Nephron (organoid): ENCODE data around the gene SETBP1.
A peak's percentile ranks its signal among the peaks of the same experiment; 100 is the strongest.

ENCODE experiments used
- H3K27ac Mint-ChIP-seq, 3 experiments: 2 replicates each; pipeline ENCODE4 v1.8.0; 2020; ENCODE audit warnings: mixed read lengths in 3 of 3, mild to moderate bottlenecking in 2 of 3, moderate library complexity in 1 of 3
- H3K27me3 Mint-ChIP-seq: 2 replicates; pipeline ENCODE4 v1.8.0; 2021; ENCODE audit warnings: low read depth, mild to moderate bottlenecking, moderate library complexity, mixed read lengths
- H3K36me3 Mint-ChIP-seq: 2 replicates; pipeline ENCODE4 v1.8.0; 2020; ENCODE audit warnings: low read depth, mixed read lengths
- H3K4me1 Mint-ChIP-seq: 2 replicates; pipeline ENCODE4 v1.8.0; 2020; ENCODE audit warnings: mixed read lengths
- H3K4me3 Mint-ChIP-seq, 3 experiments: 2 replicates each; pipeline ENCODE4 v1.8.0; 2020; ENCODE audit warnings: mild to moderate bottlenecking in 3 of 3, mixed read lengths in 3 of 3, moderate library complexity in 2 of 3
- H3K9me3 Mint-ChIP-seq: 2 replicates; pipeline ENCODE4 v1.8.0; 2020; ENCODE audit warnings: mixed read lengths
- TF ChIP-seq, protein P1 (sequence below), 3 experiments: fragments of 200-600 bp; sonication (generic); IDR thresholded peaks; one replicate each; pipeline ENCODE4 v1.5.0; 2021; ENCODE audit warnings: antibody characterized with exemption in 3 of 3; ENCODE audit not compliant: unreplicated experiment in 3 of 3

The SETBP1 gene

DNA sequence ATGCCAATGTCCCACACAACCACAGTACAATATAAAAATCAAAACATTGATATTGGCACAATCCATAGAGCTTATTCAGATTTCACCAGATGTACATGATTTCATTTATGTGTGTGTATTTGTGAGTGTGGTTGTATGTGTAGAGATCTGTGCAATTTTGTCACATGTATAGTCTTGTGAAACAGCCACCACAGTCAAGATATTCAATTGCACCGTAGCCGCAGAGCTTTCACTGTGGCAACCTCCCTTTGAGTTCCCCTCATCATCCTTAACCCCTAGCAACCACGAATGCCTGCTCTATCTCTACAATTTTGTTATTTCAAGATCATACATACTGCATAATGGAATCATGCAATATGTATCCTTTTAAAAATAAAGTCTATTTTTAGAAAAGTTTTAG lies 391.3 kb downstream of the SETBP1 start:
- TF ChIP-seq, protein P1, sequence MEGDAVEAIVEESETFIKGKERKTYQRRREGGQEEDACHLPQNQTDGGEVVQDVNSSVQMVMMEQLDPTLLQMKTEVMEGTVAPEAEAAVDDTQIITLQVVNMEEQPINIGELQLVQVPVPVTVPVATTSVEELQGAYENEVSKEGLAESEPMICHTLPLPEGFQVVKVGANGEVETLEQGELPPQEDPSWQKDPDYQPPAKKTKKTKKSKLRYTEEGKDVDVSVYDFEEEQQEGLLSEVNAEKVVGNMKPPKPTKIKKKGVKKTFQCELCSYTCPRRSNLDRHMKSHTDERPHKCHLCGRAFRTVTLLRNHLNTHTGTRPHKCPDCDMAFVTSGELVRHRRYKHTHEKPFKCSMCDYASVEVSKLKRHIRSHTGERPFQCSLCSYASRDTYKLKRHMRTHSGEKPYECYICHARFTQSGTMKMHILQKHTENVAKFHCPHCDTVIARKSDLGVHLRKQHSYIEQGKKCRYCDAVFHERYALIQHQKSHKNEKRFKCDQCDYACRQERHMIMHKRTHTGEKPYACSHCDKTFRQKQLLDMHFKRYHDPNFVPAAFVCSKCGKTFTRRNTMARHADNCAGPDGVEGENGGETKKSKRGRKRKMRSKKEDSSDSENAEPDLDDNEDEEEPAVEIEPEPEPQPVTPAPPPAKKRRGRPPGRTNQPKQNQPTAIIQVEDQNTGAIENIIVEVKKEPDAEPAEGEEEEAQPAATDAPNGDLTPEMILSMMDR (IDR thresholded peaks at IDR 0.05; ENCODE audit: unreplicated experiment in 3 of 3): no peak
- no peaks in the 10 kb centered on the region for H3K36me3 Mint-ChIP-seq
- peaks cover 25% of the 10 kb centered on the region for H3K4me1 Mint-ChIP-seq

DNA sequence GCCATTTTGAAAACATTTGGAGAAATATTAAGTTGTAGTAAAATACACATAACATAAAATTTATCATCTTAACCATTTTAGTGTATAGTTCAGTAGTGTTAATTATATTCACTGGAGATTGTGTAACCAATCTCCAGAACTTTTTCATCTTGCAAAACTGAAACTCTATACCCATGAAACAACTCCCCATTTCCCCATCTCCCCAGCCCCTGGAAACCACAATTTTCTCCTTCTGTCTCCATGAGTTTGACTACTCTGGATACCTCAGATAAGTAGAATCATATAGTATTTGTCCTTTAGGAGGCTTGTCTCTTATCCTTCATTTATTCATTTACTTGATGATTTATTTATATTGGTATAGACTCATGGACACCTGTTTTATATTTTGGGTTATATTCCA lies 392.9 kb downstream of the SETBP1 start:
- TF ChIP-seq, protein P1 (IDR thresholded peaks at IDR 0.05; ENCODE audit: unreplicated experiment in 3 of 3): no peak

More for the DNA sequence above, 391.3 kb downstream of the SETBP1 start:
- no peak overlapping the region for H3K4me3 Mint-ChIP-seq
- no peaks in the 10 kb centered on the region for H3K27me3 Mint-ChIP-seq
- H3K9me3 Mint-ChIP-seq: no peaks in the 10 kb centered on the region
- H3K27ac Mint-ChIP-seq: no peak overlapping the region

DNA sequence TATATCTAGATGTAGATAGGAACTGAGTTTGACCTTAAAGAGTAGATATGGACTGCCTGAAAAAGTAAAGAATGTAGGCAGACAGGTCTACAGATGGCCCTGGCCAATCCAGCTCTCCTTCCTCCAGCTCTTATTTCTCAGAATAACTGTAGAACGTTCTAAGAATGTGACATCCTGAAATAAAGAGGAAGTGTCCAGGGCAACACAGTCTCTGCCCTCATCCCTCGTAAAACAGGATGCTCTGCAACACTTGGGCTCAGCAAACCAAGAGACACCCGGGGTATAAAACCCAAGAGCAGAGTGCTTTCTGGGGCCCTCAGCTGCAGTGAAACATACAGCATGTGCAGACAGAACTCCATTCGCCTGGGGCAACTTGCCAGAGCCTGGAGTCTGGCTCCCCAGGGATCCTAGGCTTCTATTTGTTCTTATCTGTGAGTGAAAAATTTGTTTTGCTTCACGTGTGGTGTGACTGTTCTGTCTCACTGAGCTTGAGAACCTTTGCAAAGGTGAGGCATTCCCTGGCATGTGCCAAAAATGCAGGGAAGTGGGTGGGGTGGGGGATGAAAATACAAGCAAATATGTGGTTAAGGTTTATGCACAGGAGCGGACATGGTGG lies 401.0 kb downstream of the SETBP1 start:
- Mint-ChIP-seq H3K4me3 (no peak overlapping the region), H3K4me1 (peaks cover 19% of the 10 kb centered on the region), H3K36me3 (peaks cover 4% of the 10 kb centered on the region), H3K9me3 (peaks cover 7% of the 10 kb centered on the region), H3K27me3 (peaks cover 11% of the 10 kb centered on the region), H3K27ac (no peak overlapping the region)
- TF ChIP-seq, protein P1 (IDR thresholded peaks at IDR 0.05; ENCODE audit: unreplicated experiment in 3 of 3): no peak

More for the DNA sequence above, 392.9 kb downstream of the SETBP1 start:
- H3K36me3 Mint-ChIP-seq: no peaks in the 10 kb centered on the region
- H3K27me3 Mint-ChIP-seq: no peaks in the 10 kb centered on the region
- H3K9me3 Mint-ChIP-seq: no peaks in the 10 kb centered on the region
- H3K4me1 Mint-ChIP-seq: peaks cover 14% of the 10 kb centered on the region
- no peak overlapping the region for H3K27ac Mint-ChIP-seq
- H3K4me3 Mint-ChIP-seq: no peak overlapping the region

DNA sequence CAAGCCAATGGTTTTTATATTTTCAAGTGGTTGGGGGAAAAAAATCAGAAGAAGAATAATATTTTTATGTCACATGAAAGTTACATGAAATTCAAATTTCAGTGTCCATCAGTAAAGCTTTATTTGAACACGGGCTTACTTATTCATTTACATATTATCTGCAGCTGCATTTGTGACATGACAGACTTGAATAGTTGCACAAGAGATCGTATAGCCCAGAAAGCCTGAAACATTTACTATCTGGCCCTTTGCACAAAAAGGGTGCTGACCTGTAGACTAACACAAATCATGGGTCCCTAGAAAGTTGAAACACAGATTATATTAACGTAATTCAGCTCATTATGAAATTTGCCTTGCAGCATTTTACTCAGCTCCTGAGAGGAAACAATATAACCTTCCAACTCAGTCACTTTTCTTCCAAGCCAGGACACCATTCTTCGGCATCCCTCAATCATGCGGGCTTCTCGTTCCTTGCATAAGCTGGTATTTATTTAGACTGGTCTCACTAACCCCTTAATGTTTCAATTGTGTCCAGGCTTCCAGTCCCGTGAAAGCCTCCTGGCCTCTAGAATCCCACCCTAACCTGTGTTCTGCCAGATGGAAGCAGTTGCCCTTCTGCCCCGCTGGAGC lies 402.7 kb downstream of the SETBP1 start:
- peaks cover 7% of the 10 kb centered on the region for H3K9me3 Mint-ChIP-seq
- H3K4me1 Mint-ChIP-seq: peaks cover 19% of the 10 kb centered on the region
- TF ChIP-seq, protein P1 (IDR thresholded peaks at IDR 0.05; ENCODE audit: unreplicated experiment in 3 of 3): no peak
- H3K36me3 Mint-ChIP-seq: peaks cover 4% of the 10 kb centered on the region
- H3K27me3 Mint-ChIP-seq: peaks cover 11% of the 10 kb centered on the region
- peak overlapping the region; percentile 83 to 93 (median 90) for H3K27ac Mint-ChIP-seq
- no peak overlapping the region for H3K4me3 Mint-ChIP-seq

DNA sequence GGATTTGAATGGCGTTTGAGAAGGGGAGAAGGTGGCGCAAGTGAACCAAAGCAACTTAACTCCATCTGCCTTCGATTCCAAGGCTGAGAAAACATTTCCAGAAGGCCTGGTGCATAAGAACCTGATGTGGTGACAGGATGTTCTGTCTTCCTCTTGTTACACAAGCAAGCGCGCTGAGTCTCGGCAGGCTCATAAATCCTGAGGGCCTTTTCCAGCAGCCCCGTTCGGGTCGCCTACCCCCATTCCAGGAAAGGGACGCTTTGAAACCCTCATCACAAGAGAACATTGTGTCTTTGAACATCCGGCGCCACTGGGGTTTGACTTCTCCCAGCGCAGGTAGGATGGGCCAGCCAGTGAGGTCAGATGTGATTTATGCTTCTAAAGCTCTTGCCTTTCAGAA lies 403.5 kb downstream of the SETBP1 start:
- Mint-ChIP-seq H3K27me3 (peaks cover 11% of the 10 kb centered on the region), H3K4me3 (peak overlapping the region in 1 of 3 experiments; percentile 26), H3K36me3 (peaks cover 4% of the 10 kb centered on the region), H3K9me3 (peaks cover 7% of the 10 kb centered on the region), H3K4me1 (peaks cover 19% of the 10 kb centered on the region), H3K27ac (peak overlapping the region; percentile 83 to 93 (median 90))
- TF ChIP-seq, protein P1 (IDR thresholded peaks at IDR 0.05; ENCODE audit: unreplicated experiment in 3 of 3): no peak
